Activated B cell treated with CpG ODN at 0.5 μM for 24 hours (primary cell): Measurements from ENCODE around the gene LONP2. TPM values are rescaled to one million over a fixed set of nuclear protein-coding genes. Genes with fewer than 3 reads are reported as not detected.

Experiments
- ATAC-seq: fragments of 200-7000 bp; cut with Tn5 transposase; one replicate; pipeline ENCODE4 v1.10.0; 2021; ENCODE audit warnings: low read depth, mild to moderate bottlenecking, moderate library complexity
- CTCF ChIA-PET: fragments of 350-600 bp; sonication (Branson Sonifier 250); formaldehyde crosslinking; loops from one replicate; lab custom pipeline; 2021; ENCODE audit warnings: antibody characterized with exemption; lab: Charles Lee
- POLR2A ChIA-PET: fragments of 350-600 bp; sonication (Branson Sonifier 250); formaldehyde crosslinking; loops from one replicate; lab custom pipeline; 2021; ENCODE audit warnings: antibody characterized with exemption; lab: Charles Lee
- DNase-seq: peaks from one replicate; pipeline ENCODE4 v3.0.0; 2022
- H3K27ac Mint-ChIP-seq: one replicate; pipeline ENCODE4 v1.8.0; 2020; ENCODE audit warnings: mixed read lengths
- H3K27me3 Mint-ChIP-seq: one replicate; pipeline ENCODE4 v1.8.0; 2021; ENCODE audit warnings: mixed read lengths
- H3K36me3 Mint-ChIP-seq: one replicate; pipeline ENCODE4 v1.8.0; 2021; ENCODE audit warnings: low read depth, mixed read lengths
- H3K4me1 Mint-ChIP-seq: one replicate; pipeline ENCODE4 v1.8.0; 2021; ENCODE audit warnings: mixed read lengths
- H3K4me3 Mint-ChIP-seq: one replicate; pipeline ENCODE4 v1.8.0; 2020; ENCODE audit warnings: mild to moderate bottlenecking, mixed read lengths
- H3K9me3 Mint-ChIP-seq: one replicate; pipeline ENCODE4 v1.8.0; 2020; ENCODE audit warnings: mixed read lengths
- intact Hi-C: fragments of 100-400 bp; cut with micrococcal nuclease; formaldehyde crosslinking; loops from one replicate; pipeline ENCODE4 v1.15.1; 2024
- total RNA-seq: library from RNA; stranded (reverse); gene quantifications from 2 replicates; pipeline ENCODE4 v1.2.3, GENCODE V29; 2022
- TF ChIP-seq, protein P1 (sequence below): fragments of 200-600 bp; IDR thresholded peaks from one replicate; pipeline ENCODE4 v1.8.0; 2022; ENCODE audit warnings: antibody characterized with exemption, mild to moderate bottlenecking

Gene LONP2
- total RNA-seq, 1 donor from 2014 or later: 72.7 TPM

DNA sequence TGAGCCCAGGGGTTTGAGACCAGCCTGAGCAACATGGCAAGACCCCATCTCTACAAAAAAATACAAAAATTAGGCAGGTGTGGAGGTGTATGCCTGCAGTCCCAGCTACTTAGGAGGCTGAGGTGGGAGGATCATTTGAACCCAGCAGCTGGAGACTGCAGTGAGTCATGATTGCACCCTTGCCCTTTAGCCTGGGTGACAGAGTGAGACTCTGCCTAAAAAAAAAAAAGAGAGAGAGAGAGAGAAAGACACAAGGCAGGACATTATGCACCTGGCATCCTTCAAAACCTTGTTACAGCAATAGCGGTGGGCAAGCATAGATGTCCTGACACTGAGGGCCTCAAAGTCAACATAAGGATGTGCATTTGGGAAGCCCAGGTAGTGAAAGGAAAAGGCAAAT is 161.1 kb downstream of the LONP2 start:
- TF ChIP-seq, protein P1, sequence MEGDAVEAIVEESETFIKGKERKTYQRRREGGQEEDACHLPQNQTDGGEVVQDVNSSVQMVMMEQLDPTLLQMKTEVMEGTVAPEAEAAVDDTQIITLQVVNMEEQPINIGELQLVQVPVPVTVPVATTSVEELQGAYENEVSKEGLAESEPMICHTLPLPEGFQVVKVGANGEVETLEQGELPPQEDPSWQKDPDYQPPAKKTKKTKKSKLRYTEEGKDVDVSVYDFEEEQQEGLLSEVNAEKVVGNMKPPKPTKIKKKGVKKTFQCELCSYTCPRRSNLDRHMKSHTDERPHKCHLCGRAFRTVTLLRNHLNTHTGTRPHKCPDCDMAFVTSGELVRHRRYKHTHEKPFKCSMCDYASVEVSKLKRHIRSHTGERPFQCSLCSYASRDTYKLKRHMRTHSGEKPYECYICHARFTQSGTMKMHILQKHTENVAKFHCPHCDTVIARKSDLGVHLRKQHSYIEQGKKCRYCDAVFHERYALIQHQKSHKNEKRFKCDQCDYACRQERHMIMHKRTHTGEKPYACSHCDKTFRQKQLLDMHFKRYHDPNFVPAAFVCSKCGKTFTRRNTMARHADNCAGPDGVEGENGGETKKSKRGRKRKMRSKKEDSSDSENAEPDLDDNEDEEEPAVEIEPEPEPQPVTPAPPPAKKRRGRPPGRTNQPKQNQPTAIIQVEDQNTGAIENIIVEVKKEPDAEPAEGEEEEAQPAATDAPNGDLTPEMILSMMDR: no peak
- no peaks in the 10 kb centered on the region for H3K9me3 Mint-ChIP-seq
- ChIA-PET CTCF (no interaction called here), POLR2A (no interaction called here)
- no peak for DNase-seq
- ATAC-seq: no peak
- no peaks in the 10 kb centered on the region for H3K27me3 Mint-ChIP-seq
- no peak overlapping the region for H3K4me3 Mint-ChIP-seq
- no peak overlapping the region for H3K27ac Mint-ChIP-seq
- no peaks in the 10 kb centered on the region for H3K36me3 Mint-ChIP-seq
- no peaks in the 10 kb centered on the region for H3K4me1 Mint-ChIP-seq
- intact Hi-C loops: no loop called here

DNA sequence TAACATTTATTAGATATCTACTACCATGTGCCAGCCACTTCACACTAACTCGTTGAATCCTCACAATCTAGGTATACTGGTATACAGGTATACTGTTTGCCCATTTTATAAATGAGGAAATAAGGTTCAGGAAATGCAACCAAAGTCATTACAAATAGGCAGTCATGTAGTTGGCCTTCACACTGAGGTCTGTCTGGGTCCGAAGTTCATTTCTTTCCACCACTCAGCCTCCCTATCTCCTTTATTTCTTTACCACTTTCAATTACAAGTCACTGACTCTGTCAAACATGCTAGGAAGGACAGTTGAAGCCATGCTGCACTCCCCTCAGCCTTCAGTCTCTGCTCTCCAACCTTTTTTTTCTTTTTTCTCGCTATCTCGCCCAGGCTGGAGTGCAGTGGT is 161.8 kb downstream of the LONP2 start:
- Mint-ChIP-seq H3K4me1 (no peaks in the 10 kb centered on the region), H3K27me3 (no peaks in the 10 kb centered on the region), H3K9me3 (no peaks in the 10 kb centered on the region), H3K36me3 (no peaks in the 10 kb centered on the region), H3K4me3 (no peak overlapping the region), H3K27ac (no peak overlapping the region)
- TF ChIP-seq, protein P1: no peak
- POLR2A ChIA-PET: no interaction called here
- intact Hi-C loops: no loop called here
- CTCF ChIA-PET: no interaction called here
- no peak for ATAC-seq
- no peak for DNase-seq

Other genes with a start within 250 kb of the LONP2 start
- gene ABCC12, start 88.3 kb upstream of the LONP2 start, total RNA-seq: not detected in 2 replicates
- gene ABCC11, start 3.2 kb downstream of the LONP2 start, total RNA-seq: not detected in 2 replicates
- 26.9 and 31.5 TPM in 2 replicates for gene SIAH1, start 141.1 kb downstream of the LONP2 start, total RNA-seq